SK-N-SH treated with all-trans-retinoic acid at 6 μM for 48 hours (cell line): ENCODE measurements around the gene FJX1.

Experiments used
- PATZ1 ChIP-seq: fragments of 250-450 bp; sonication (Bioruptor Pico); IDR thresholded peaks from 2 replicates; pipeline ENCODE4 v1.8.0; 2020; ENCODE audit warnings: mild to moderate bottlenecking, moderate library complexity, borderline replicate concordance
- RARB ChIP-seq: fragments of 250-450 bp; sonication (Bioruptor Pico); IDR thresholded peaks from 2 replicates; pipeline ENCODE4 v1.8.0; 2021; ENCODE audit warnings: mild to moderate bottlenecking, moderate library complexity
- ZFP30 ChIP-seq: fragments of 450-650 bp; formaldehyde crosslinking; IDR thresholded peaks from 2 replicates; pipeline ENCODE4 v1.5.0; 2022; ENCODE audit warnings: mild to moderate bottlenecking, moderate library complexity

DNA sequence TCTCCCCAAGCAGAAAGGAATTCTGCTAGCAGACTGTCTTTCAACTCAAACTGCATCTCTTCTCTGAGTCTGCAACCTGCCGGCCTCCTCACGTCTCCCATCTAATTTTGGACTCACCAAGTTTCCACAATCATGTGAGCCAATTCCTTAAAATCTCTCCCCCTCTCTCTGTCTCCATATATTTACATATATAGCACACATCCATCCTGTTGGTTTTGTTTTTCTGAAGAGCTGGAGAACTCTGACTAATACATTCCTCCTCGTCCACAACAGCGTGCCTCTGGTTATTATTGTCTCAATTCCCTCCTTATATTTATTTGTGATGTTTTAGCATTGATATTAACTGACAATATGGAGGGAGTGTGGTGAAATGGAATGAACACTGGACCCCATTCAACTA is 29.6 kb upstream of the FJX1 start:
- TF ChIP-seq RARB (CRISPR knock-in tag), result no peak
- no peak for TF ChIP-seq PATZ1 (CRISPR knock-in tag)
- TF ChIP-seq ZFP30 (CRISPR knock-in tag), result no peak
